CD4-positive, alpha-beta T cell treated with Interleukin-1 beta for 1 hour (primary cell): ENCODE measurements around the gene SLC38A3.
"Not testable (repeated sequence)": the region's sequence is repeated elsewhere in the genome, so short reads cannot be mapped to it uniquely, and the experiment has no call there.

Experiments
- DNase-seq, 2 donors: peaks; one replicate each; pipeline ENCODE4 v3.0.0-alpha.2; 2020 to 2022

The SLC38A3 gene

GRCh38 chr3:50235716-50236483 lies 30.8 kb downstream of the SLC38A3 start, which contains the start of gene GNAI2:
Gene GNAI2 (plus strand): TSS chr3:50236204. CDS start chr3:50236336, 132 bp downstream.
- peak; percentile 99 for DNase-seq

DNA sequence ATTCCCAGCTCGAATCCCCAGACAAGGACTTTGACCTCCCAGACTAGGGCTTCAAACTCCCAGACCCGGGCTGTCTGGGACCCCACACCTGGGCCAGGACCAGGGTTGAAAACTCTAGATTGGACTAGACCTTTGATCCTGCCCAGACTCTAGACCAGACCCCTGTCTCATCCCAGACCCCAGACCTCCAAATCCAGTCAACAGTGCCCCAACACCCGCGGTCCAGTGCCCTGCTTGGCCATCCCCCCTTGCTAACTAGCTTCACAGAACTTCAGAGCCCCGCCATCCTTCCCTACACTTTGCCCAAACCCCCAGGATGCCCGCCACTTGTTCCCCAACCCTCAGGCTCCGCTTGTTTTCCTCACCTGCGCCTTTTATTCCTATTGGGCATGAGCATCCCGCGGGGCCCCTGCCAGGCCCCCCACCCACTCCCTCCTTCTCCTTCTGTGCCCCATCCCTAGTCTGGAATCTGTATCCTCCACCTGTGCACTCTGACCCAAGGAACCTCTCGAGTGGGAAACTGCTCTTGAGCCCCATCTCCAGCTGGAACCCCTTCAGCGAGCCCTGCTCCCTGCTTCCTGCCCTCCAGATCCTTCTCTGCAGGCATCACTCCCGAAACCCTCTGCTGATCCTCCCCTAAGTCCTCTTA lies 31.5 kb downstream of the SLC38A3 start:
- DNase-seq: no peak

DNA sequence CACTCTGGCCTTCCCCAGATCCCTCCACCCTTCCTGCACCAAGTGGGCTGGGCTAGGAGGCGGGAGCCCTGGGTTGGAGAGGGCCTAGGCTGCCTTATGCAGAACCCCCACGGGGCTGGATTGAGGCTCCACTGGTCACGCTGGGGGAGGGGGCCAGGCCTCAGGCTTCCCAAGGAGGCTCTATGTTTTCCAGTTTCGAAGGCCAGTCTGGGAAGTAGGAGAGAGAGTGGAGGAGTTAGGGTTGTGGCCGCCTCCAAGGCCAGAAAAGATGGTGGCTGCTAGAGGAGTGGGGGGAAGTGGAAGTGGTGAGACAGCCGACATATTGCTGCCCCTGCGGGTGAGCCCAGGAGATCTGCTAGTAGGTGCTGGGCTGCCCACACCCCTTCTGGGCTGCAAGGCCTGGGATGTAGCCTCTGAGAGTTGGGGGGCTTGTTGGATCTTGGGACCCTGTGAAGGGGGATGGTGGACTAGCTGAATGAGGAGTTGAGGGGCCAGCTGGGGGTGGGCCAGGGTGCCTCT lies 32.1 kb downstream of the SLC38A3 start:
- DNase-seq: peak in 1 of 2 donors; percentile 34

- DNase-seq: peak; percentile 87 to 88
Measured at GRCh38 chr3:50237754-50238548, 32.9 kb downstream of the SLC38A3 start.

DNA sequence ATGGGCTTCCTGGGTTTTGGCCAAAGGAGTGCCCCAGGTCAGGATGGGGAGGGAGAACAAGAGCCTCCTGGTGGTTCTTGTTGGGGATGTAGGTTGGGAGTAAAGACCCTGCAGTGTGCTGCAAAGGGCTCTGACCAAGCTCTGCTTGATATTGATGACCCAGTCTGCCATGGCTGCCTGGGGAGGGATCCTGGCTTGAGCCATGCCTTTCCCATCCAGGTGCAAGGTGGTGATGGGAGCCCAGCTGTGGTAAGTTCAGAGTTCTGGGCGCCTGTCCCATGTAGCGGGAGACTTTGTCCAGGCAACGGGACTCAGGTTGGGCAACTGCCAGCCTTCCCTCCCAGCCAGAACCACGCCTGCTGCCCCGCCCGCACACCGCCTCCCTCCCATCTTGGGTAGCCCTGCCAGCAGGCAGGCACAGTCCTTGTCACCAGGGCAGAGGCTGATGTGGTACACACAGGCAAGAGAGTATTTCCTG lies 33.5 kb downstream of the SLC38A3 start:
- DNase-seq: peak in 1 of 2 donors; percentile 49

DNA sequence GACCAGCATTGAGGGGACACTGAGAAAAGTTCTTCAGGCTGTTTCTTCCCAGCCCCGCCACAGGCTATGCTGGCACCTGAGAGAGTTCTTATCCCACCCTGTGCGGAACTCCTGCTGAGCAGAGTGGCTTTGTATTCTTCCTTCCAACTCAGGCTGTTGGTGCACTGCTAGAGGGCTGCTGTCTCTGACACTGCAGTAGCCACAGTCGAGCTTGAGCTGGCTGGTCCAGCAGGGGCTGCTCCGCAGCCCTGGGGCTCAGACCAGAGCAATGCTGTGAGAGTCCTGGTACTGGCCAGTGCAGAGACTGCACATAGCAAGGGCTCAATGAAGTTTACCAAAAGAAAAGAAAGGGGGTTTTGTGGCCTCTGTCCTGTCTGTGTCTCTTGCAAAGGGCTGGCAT lies 34.6 kb downstream of the SLC38A3 start:
- DNase-seq: no peak

GRCh38 chr3:50241163-50241562 lies 36.1 kb downstream of the SLC38A3 start:
- no peak for DNase-seq

DNA sequence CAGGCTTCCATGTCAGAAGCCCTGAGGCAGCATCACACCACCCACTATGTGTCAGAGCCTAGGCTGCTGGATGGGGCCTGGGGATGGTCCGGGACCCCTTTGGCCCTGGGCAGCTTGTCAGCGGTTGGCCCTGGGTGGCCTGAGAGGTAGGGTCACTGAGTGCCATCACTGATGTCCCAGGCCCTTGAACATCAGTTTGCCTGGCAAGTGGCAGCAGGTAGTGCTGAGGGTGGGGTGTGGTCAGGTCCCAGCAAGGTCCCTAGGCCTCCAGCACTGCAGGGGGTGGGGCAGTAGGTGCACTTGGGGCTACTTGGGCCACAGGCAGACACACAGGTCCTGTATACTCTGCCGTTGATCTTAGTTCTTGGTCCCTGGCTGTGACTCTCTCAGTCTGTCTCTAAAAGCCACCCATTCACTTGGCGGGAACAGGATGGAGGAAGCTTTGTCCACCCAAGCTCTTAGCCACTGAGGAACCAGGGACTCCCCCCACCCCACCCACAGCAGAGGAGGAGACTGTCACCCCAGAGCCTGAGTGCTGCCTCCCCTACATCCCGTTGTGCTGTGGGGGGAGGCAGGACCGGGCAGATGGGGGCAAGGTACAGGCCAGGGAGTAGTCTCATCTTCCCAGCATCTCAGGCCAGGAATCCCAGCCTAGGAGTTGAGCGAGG lies 36.8 kb downstream of the SLC38A3 start:
- DNase-seq: no peak

GRCh38 chr3:50242381-50242770 lies 37.3 kb downstream of the SLC38A3 start:
- no peak for DNase-seq

- peak; percentile 48 to 86 for DNase-seq
Measured at GRCh38 chr3:50242851-50243542, 37.9 kb downstream of the SLC38A3 start.

DNA sequence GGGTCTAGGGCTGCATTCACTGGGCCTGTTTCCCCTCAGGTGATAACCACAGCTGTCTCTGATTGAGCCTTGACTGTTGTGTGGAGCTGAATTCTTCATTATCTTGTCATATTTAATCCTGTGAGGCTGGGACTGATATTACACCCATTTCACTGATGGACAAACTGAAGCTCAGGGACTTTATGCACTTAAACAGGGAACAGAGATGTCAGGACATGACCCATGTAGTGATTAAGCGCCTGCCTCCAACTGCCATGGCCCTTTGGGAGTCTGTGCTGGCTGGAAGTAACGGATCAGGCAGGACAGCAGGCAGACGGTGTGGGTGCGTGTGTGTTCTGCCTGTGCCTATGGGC lies 38.4 kb downstream of the SLC38A3 start:
- DNase-seq: no peak

DNA sequence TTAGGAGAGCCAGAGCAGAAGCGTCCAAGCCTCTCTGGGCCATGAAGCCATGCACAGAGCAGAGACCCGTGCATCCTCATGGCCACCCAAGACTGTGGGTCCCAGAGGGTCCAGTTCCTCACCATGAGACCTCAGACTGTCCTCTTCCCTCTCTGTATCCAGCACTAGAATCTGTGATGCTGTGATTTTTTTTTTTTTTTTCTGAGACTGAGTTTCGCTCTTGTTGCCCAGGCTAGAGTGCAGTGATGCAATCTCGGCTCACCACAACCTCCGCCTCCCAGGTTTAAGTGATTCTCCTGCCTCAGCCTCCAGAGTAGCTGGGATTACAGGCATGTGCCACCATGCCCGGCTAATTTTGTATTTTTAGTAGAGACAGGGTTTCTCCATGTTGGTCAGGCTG lies 39.7 kb downstream of the SLC38A3 start:
- DNase-seq: not testable (repeated sequence)

GRCh38 chr3:50245251-50245745 lies 40.2 kb downstream of the SLC38A3 start:
- DNase-seq: no peak

- DNase-seq: peak; percentile 90 to 93
Measured at GRCh38 chr3:50245831-50246516, 40.9 kb downstream of the SLC38A3 start.

DNA sequence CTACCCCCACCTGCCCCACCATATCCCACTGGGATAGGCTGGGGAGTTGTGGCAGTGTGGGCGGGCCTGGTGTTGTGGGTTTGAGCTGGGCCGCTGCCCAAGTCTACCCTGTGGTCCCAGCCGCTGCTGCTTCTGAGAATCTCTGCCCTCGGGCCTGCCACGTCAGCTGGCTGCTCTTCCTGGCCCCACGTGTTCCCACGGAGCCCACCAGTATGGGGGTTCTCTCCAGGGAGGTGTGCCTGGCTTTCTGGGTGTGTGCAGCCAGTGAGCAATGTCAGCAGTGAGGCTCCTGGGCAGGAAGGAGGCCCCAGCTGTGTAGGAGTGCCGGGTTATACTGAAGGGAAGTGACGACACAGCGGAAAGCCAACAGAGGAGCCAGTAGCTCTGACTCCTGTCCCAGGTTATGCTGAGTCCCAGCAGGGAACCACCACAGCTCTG lies 41.5 kb downstream of the SLC38A3 start:
- peak; percentile 80 to 84 for DNase-seq

- DNase-seq: no peak
Measured at GRCh38 chr3:50248387-50248786, 43.3 kb downstream of the SLC38A3 start.

DNA sequence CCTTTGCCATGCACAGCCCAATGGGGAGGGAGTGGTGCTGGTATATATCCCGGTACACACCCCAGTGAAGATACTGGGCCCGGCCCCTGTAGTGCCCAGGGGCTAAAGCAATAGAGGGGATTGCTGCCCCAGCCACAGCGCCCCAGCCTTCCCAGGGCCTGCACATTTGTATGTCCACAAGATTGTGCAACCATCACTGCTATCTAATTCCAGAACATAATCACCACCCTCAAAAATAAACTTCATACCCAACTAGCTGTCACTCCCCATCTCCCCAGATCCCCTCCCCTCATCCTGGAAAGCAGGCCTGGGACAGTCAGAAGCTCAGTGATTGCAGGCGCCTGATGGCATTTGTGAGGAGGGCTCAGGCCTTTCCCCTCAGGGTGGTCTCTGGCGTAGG lies 44.4 kb downstream of the SLC38A3 start:
- no peak for DNase-seq

DNA sequence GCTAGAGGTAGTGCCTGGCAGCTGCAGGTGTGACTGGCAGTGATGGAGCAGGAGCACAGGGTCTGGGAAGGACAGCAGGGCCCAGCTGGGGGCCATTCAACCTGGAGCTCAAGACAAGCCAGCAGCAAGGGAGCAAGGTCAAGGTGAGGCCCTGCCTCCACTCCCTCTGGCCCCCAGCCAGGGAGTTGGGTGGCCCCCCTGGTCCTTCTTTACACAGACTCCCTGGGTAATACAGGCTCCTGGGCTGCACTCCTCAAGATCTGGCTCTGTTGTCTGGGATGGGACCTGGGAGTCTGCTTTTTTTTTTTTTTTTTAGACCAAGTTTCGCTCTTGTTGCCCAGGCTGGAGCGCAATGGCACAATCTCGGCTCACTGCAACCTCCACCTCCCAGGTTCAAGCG lies 45.4 kb downstream of the SLC38A3 start:
- no peak for DNase-seq

- no peak for DNase-seq
Measured at GRCh38 chr3:50251220-50251619, 46.1 kb downstream of the SLC38A3 start.

DNA sequence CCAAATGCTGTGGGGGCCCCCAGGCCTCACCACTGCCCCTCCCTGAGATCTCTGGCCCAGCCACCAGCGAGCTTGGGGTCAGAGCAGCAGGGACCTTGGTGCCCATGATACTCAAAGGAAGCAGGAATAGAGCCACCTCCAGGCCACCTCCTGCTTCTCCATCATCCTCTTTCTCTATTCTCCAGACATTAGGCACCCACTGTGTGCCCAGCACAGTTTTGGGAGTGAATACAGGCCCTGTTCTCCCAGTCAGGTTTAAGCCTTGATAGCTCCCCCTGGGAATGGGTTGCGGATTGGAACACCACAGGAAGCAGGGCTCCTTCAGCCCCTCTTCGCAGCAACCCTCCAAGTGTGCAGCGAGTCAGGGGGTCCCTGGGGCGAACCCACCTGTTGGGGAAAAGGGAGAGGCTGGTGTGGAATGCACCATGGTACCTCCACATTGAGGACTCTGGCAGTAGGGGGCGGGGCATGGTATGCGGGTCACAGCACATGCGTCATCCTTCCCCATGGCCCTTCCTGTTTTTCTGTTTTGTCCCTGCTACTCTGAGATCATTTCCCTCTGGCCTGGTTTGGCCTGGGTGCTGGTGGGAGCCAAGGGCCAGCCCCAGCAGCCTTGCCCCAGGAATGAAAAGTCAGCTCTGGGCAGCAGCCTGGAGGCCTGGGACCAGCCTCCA lies 49.6 kb downstream of the SLC38A3 start:
- peak in 1 of 2 donors; percentile 70 for DNase-seq

DNA sequence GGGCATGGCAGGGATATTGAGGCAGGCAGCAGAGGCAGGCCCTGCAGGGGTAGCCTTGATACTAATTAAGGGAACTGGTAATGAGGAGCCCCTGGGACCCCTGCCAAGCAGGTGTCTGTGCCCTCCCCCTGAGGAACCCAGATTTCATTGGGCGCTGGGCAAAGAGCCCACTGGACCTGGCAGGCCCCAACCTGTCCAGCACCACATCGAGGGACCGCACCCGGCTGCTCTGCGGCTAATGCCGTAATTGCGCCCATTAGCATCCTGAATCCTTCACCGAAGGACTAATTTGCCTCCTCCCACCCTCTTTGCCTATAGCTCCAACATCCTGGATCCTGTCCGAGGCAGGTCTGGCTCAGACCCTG lies 50.2 kb downstream of the SLC38A3 start:
- no peak for DNase-seq
